HEK293 (cell line): ENCODE results near the gene EIF2S3B.

ENCODE experiments used
- CTCF ChIA-PET: fragments of 350-600 bp; formaldehyde crosslinking; extraction: SDS; loops from one replicate; lab custom pipeline; 2021; ENCODE audit warnings: antibody characterized with exemption; lab: Yijun Ruan, JAX
- POLR2A ChIA-PET: fragments of 300-600 bp; formaldehyde crosslinking; extraction: SDS; loops from one replicate; lab custom pipeline; 2020; ENCODE audit warnings: antibody characterized with exemption, inconsistent platforms; lab: Yijun Ruan, JAX
- H3K27ac ChIP-seq: fragments of 200-500 bp; sonication (Bioruptor generic); 2 replicates; pipeline ENCODE4 v1.5.1; 2014; ENCODE audit warnings: low read depth, low read length, control low read depth, inconsistent platforms; ENCODE audit errors: extremely low read depth
- H3K36me3 ChIP-seq, 2 experiments: fragments of 200-500 bp in 1 of 2; sonication (Bioruptor generic) in 1 of 2; 1 replicate in 1 of 2; 2 replicates in 1 of 2; pipeline ENCODE4 v1.5.1; 2014 to 2017; ENCODE audit warnings: inconsistent platforms in 2 of 2, low read length in 2 of 2; ENCODE audit not compliant: control insufficient read depth in 2 of 2, insufficient read depth in 1 of 2
- H3K4me1 ChIP-seq: fragments of 200-500 bp; sonication (Bioruptor generic); 2 replicates; pipeline ENCODE4 v1.5.1; 2014; ENCODE audit warnings: mild to moderate bottlenecking, low read length, inconsistent platforms; ENCODE audit not compliant: control insufficient read depth, insufficient read depth
- H3K4me3 ChIP-seq: 2 replicates; pipeline ENCODE4 v1.5.1; 2011; ENCODE audit warnings: low read depth, mild to moderate bottlenecking, control low read depth, low read length, moderate library complexity
- H3K9me3 ChIP-seq: fragments of 200-500 bp; sonication (Bioruptor generic); 2 replicates; pipeline ENCODE4 v1.5.1; 2014; ENCODE audit warnings: low read depth, low read length, inconsistent platforms; ENCODE audit not compliant: control insufficient read depth, insufficient read depth
- HOXD13 ChIP-seq: sonication (generic); formaldehyde crosslinking; IDR thresholded peaks from 2 replicates; pipeline ENCODE4 v1.8.0; 2022; ENCODE audit warnings: missing genetic modification reagents, borderline replicate concordance
- KLF7 ChIP-seq: fragments of 450-650 bp; formaldehyde crosslinking; IDR thresholded peaks from 2 replicates; pipeline ENCODE4 v1.5.1; 2016; ENCODE audit warnings: missing biosample characterization, missing genetic modification characterization, borderline replicate concordance
- WT1 ChIP-seq: fragments of 450-650 bp; formaldehyde crosslinking; IDR thresholded peaks from 2 replicates; pipeline ENCODE4 v1.5.1; 2016; ENCODE audit warnings: missing biosample characterization, missing genetic modification characterization
- YY2 ChIP-seq: fragments of 450-650 bp; formaldehyde crosslinking; IDR thresholded peaks from 2 replicates; pipeline ENCODE4 v1.5.1; 2016; ENCODE audit warnings: missing biosample characterization, missing genetic modification characterization
- ZNF133 ChIP-seq: fragments of 450-650 bp; formaldehyde crosslinking; IDR thresholded peaks from 2 replicates; pipeline ENCODE4 v1.5.1; 2016; ENCODE audit warnings: missing biosample characterization, missing genetic modification characterization
- ZNF175 ChIP-seq: fragments of 450-650 bp; formaldehyde crosslinking; IDR thresholded peaks from 2 replicates; pipeline ENCODE4 v1.5.1; 2016; ENCODE audit warnings: missing biosample characterization, missing genetic modification characterization
- ZNF214 ChIP-seq: fragments of 450-650 bp; formaldehyde crosslinking; IDR thresholded peaks from 2 replicates; pipeline ENCODE4 v1.5.1; 2017; ENCODE audit warnings: missing biosample characterization, mild to moderate bottlenecking, missing genetic modification characterization, borderline replicate concordance
- ZNF239 ChIP-seq: fragments of 450-650 bp; formaldehyde crosslinking; IDR thresholded peaks from 2 replicates; pipeline ENCODE4 v1.5.1; 2016; ENCODE audit warnings: missing biosample characterization, missing genetic modification characterization
- ZNF302 ChIP-seq: fragments of 450-650 bp; formaldehyde crosslinking; IDR thresholded peaks from 2 replicates; pipeline ENCODE4 v1.5.1; 2016; ENCODE audit warnings: missing biosample characterization, missing genetic modification characterization, low read depth
- ZNF311 ChIP-seq: fragments of 450-650 bp; formaldehyde crosslinking; IDR thresholded peaks from 2 replicates; pipeline ENCODE4 v1.5.1; 2017; ENCODE audit warnings: missing biosample characterization, missing genetic modification characterization, borderline replicate concordance
- ZNF521 ChIP-seq: fragments of 450-650 bp; formaldehyde crosslinking; IDR thresholded peaks from 2 replicates; pipeline ENCODE4 v1.5.1; 2017; ENCODE audit warnings: missing biosample characterization, mild to moderate bottlenecking, missing genetic modification characterization
- ZNF544 ChIP-seq: fragments of 450-650 bp; formaldehyde crosslinking; IDR thresholded peaks from 2 replicates; pipeline ENCODE4 v1.5.0; 2017; ENCODE audit warnings: missing biosample characterization, missing genetic modification characterization
- ZNF600 ChIP-seq: fragments of 450-650 bp; formaldehyde crosslinking; IDR thresholded peaks from 2 replicates; pipeline ENCODE4 v1.5.1; 2016; ENCODE audit warnings: missing biosample characterization, missing genetic modification characterization
- ZNF777 ChIP-seq: fragments of 450-650 bp; formaldehyde crosslinking; IDR thresholded peaks from 2 replicates; pipeline ENCODE4 v1.5.1; 2017; ENCODE audit warnings: missing biosample characterization, missing genetic modification characterization, borderline replicate concordance
- ZNF791 ChIP-seq: fragments of 450-650 bp; formaldehyde crosslinking; IDR thresholded peaks from 2 replicates; pipeline ENCODE4 v1.5.1; 2016; ENCODE audit warnings: missing biosample characterization, missing genetic modification characterization
- ZNF837 ChIP-seq: fragments of 450-650 bp; formaldehyde crosslinking; IDR thresholded peaks from 2 replicates; pipeline ENCODE4 v1.5.1; 2016; ENCODE audit warnings: missing biosample characterization, missing genetic modification characterization
- TF ChIP-seq, protein P1 (sequence below): fragments of 450-650 bp; formaldehyde crosslinking; IDR thresholded peaks from 2 replicates; pipeline ENCODE4 v1.5.1; 2016; ENCODE audit warnings: missing biosample characterization, missing genetic modification characterization
- TF ChIP-seq, protein P2 (sequence below): fragments of 450-650 bp; formaldehyde crosslinking; IDR thresholded peaks from 2 replicates; pipeline ENCODE4 v1.5.1; 2017; ENCODE audit warnings: missing biosample characterization, missing genetic modification characterization
- TF ChIP-seq, protein P3 (sequence below): fragments of 450-650 bp; formaldehyde crosslinking; IDR thresholded peaks from 2 replicates; pipeline ENCODE4 v1.5.1; 2016; ENCODE audit warnings: missing biosample characterization, missing genetic modification characterization
- TF ChIP-seq, protein P4 (sequence below): fragments of 450-650 bp; formaldehyde crosslinking; IDR thresholded peaks from 2 replicates; pipeline ENCODE4 v1.5.1; 2016; ENCODE audit warnings: missing biosample characterization, missing genetic modification characterization
- TF ChIP-seq, protein P5 (sequence below): fragments of 450-650 bp; formaldehyde crosslinking; IDR thresholded peaks from 2 replicates; pipeline ENCODE4 v1.5.1; 2017; ENCODE audit warnings: missing biosample characterization, mild to moderate bottlenecking, missing genetic modification characterization, moderate library complexity
- TF ChIP-seq, protein P6 (sequence below): fragments of 450-650 bp; formaldehyde crosslinking; optimal IDR thresholded peaks from 2 replicates; pipeline ENCODE3; 2016; ENCODE audit warnings: missing biosample characterization, mild to moderate bottlenecking, missing genetic modification characterization

Gene EIF2S3B

DNA sequence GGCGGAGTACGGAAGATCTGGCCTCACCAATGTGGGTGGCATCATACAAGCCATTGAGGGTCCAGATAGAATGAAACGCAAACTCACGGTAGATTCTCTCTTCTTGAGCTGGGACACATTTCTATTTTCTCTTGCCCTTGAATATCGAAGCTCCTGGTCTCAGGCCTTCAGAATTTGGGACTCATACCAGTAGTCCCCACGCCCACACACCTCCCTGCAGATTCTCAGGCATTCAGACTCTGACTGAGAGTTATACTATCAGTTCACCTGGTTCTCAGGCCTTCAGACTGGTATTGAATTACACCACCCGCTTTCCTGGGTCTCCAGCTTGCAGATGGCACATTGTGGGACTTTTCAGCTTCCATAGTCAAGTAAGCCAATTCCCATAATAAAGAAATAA lies 37.8 kb downstream of the EIF2S3B start (continued):
- TF ChIP-seq, protein P1, sequence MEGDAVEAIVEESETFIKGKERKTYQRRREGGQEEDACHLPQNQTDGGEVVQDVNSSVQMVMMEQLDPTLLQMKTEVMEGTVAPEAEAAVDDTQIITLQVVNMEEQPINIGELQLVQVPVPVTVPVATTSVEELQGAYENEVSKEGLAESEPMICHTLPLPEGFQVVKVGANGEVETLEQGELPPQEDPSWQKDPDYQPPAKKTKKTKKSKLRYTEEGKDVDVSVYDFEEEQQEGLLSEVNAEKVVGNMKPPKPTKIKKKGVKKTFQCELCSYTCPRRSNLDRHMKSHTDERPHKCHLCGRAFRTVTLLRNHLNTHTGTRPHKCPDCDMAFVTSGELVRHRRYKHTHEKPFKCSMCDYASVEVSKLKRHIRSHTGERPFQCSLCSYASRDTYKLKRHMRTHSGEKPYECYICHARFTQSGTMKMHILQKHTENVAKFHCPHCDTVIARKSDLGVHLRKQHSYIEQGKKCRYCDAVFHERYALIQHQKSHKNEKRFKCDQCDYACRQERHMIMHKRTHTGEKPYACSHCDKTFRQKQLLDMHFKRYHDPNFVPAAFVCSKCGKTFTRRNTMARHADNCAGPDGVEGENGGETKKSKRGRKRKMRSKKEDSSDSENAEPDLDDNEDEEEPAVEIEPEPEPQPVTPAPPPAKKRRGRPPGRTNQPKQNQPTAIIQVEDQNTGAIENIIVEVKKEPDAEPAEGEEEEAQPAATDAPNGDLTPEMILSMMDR, result no peak
- TF ChIP-seq WT1 (tag by site-specific recombination) (no peak), ZNF239 (tag by site-specific recombination) (no peak), ZNF544 (no peak)
- TF ChIP-seq, protein P2, sequence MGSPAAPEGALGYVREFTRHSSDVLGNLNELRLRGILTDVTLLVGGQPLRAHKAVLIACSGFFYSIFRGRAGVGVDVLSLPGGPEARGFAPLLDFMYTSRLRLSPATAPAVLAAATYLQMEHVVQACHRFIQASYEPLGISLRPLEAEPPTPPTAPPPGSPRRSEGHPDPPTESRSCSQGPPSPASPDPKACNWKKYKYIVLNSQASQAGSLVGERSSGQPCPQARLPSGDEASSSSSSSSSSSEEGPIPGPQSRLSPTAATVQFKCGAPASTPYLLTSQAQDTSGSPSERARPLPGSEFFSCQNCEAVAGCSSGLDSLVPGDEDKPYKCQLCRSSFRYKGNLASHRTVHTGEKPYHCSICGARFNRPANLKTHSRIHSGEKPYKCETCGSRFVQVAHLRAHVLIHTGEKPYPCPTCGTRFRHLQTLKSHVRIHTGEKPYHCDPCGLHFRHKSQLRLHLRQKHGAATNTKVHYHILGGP (tag by site-specific recombination), result no peak
- TF ChIP-seq, protein P3, sequence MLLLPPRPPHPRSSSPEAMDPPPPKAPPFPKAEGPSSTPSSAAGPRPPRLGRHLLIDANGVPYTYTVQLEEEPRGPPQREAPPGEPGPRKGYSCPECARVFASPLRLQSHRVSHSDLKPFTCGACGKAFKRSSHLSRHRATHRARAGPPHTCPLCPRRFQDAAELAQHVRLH (tag by site-specific recombination), result no peak

DNA sequence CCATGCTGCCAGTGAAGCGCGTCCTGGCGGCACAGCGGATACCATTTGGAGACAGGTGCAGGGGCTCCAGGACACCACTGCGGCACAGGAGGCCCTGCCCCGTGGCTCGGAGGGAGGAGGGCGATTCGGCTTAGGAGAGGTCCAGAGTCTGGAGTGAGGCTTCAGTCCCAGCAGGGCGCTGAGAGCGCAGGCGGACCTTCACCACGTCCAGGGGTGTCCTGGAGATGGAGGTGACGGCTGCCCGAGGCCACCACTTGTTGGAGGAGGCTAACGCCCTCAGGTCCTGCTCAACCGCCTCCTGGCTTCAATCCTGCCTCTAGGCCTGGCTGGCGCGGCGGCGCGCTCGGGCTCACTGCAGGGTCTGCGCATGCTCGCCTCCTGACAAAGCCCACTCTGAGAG lies 45.7 kb downstream of the EIF2S3B start:
- Histone ChIP-seq H3K27ac (no peak overlapping the region), H3K4me1 (no peaks in the 10 kb centered on the region), H3K4me3 (no peak overlapping the region), H3K36me3 (no peaks in the 10 kb centered on the region), H3K9me3 (no peaks in the 10 kb centered on the region)
- TF ChIP-seq KLF7 (tag by site-specific recombination) (no peak), HOXD13 (CRISPR knock-in tag) (no peak), ZNF521 (tag by site-specific recombination) (no peak)
- CTCF ChIA-PET, result no interaction called here
- POLR2A ChIA-PET, result no interaction called here

DNA sequence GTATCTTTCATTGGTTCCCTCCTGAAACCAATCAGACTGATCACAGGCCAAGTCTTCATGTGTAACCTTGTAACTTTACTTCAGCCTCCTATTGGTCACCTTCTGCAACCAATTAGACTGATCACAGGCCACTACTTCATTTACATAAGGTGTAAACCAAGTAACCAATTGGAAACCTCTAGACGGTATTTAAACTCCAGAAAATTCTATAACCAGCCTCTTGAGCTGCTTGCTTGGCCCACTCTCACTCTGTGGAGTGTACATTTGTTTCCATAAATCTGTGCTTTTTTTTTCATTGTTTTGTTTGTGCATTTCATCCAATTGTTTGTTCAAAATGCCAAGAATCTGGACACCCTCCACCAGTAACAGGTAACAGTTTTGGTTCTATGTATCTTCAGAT lies 47.5 kb downstream of the EIF2S3B start:
- Histone ChIP-seq H3K4me1 (no peaks in the 10 kb centered on the region), H3K4me3 (no peak overlapping the region), H3K9me3 (no peaks in the 10 kb centered on the region), H3K36me3 (no peaks in the 10 kb centered on the region), H3K27ac (no peak overlapping the region)
- POLR2A ChIA-PET, result no interaction called here
- TF ChIP-seq, protein P4, sequence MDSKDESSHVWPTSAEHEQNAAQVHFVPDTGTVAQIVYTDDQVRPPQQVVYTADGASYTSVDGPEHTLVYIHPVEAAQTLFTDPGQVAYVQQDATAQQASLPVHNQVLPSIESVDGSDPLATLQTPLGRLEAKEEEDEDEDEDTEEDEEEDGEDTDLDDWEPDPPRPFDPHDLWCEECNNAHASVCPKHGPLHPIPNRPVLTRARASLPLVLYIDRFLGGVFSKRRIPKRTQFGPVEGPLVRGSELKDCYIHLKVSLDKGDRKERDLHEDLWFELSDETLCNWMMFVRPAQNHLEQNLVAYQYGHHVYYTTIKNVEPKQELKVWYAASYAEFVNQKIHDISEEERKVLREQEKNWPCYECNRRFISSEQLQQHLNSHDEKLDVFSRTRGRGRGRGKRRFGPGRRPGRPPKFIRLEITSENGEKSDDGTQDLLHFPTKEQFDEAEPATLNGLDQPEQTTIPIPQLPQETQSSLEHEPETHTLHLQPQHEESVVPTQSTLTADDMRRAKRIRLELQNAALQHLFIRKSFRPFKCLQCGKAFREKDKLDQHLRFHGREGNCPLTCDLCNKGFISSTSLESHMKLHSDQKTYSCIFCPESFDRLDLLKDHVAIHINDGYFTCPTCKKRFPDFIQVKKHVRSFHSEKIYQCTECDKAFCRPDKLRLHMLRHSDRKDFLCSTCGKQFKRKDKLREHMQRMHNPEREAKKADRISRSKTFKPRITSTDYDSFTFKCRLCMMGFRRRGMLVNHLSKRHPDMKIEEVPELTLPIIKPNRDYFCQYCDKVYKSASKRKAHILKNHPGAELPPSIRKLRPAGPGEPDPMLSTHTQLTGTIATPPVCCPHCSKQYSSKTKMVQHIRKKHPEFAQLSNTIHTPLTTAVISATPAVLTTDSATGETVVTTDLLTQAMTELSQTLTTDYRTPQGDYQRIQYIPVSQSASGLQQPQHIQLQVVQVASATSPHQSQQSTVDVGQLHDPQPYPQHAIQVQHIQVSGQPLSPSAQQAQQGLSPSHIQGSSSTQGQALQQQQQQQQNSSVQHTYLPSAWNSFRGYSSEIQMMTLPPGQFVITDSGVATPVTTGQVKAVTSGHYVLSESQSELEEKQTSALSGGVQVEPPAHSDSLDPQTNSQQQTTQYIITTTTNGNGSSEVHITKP (tag by site-specific recombination), result no peak
- TF ChIP-seq ZNF175 (tag by site-specific recombination) (no peak), ZNF837 (no peak), ZNF600 (tag by site-specific recombination) (no peak), ZNF302 (tag by site-specific recombination) (no peak), ZNF777 (no peak), ZNF133 (tag by site-specific recombination) (no peak), ZNF214 (no peak), ZNF791 (no peak), ZNF311 (tag by site-specific recombination) (no peak), YY2 (tag by site-specific recombination) (no peak)
- TF ChIP-seq, protein P5, sequence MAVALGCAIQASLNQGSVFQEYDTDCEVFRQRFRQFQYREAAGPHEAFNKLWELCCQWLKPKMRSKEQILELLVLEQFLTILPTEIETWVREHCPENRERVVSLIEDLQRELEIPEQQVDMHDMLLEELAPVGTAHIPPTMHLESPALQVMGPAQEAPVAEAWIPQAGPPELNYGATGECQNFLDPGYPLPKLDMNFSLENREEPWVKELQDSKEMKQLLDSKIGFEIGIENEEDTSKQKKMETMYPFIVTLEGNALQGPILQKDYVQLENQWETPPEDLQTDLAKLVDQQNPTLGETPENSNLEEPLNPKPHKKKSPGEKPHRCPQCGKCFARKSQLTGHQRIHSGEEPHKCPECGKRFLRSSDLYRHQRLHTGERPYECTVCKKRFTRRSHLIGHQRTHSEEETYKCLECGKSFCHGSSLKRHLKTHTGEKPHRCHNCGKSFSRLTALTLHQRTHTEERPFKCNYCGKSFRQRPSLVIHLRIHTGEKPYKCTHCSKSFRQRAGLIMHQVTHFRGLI (tag by site-specific recombination), result no peak
- TF ChIP-seq, protein P6, sequence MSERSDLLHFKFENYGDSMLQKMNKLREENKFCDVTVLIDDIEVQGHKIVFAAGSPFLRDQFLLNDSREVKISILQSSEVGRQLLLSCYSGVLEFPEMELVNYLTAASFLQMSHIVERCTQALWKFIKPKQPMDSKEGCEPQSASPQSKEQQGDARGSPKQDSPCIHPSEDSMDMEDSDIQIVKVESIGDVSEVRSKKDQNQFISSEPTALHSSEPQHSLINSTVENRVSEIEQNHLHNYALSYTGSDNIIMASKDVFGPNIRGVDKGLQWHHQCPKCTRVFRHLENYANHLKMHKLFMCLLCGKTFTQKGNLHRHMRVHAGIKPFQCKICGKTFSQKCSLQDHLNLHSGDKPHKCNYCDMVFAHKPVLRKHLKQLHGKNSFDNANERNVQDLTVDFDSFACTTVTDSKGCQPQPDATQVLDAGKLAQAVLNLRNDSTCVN, result no peak
- CTCF ChIA-PET, result no interaction called here
